Iris pigment epithelial cell (primary cell): ENCODE results near the gene PTGER3.
"Not testable (repeated sequence)": the region's sequence is repeated elsewhere in the genome, so short reads cannot be mapped to it uniquely, and the experiment has no call there.

Experiments used
- DNase-seq: peaks from one replicate; pipeline ENCODE4 v3.0.0-alpha.2; 2011; ENCODE audit warnings: low read depth

Gene PTGER3

DNA sequence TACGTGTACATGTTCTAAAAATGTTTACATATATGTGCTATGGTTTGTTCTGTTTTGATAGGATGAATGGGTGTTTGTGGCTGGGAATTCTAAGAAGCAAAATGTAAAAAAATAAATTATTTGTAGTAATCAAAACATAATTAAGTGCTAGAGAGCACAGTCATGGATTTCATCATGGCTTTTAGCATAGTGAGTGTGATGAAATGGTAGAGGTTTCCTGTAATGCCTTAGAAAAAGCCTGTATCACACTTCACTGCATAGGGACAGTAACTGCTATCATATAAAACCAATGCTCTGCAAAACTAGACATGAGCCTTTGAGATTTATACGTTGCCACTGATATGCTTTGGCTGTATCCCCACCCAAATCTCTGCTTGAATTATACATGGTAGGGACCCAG, 99.8 kb downstream of the PTGER3 start:
- DNase-seq = no peak

DNA sequence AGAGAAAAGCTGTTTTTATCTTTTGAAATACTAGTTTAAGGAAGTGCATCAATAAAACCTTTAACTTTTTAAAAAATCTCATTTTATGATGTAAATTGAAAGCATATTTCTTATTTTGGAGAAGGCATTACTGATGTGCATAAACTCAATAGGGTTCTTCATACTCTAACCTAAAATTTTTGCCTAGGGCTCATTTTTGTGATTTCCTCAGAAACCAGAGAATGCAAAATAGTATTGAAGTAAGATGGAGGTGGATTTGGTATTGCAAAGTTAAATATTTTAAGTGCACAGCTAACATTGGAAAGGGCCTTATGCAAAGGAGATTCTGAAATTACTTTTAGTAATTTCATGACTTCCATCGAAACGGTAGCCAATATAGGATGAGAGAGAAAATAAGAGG, 101.9 kb downstream of the PTGER3 start:
- no peak for DNase-seq

DNA sequence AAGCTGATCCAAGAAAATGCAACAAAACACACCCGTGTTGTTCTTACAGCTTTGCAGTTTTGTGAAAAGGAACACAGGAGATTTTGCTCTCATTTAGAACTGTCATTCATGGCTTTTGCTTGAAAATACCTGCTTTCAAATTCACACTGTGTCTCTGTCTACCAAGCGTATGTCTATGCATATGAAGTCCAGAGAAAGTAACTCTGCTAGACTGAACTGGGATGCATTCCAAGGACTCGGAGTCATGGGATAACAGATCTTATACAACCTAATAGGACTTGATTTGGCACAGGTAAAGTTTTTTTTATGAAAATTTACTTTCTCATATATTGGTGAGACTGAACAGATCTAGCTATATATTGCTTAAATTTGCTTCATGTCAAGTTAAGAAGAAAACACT, 102.4 kb downstream of the PTGER3 start:
- no peak for DNase-seq

DNA sequence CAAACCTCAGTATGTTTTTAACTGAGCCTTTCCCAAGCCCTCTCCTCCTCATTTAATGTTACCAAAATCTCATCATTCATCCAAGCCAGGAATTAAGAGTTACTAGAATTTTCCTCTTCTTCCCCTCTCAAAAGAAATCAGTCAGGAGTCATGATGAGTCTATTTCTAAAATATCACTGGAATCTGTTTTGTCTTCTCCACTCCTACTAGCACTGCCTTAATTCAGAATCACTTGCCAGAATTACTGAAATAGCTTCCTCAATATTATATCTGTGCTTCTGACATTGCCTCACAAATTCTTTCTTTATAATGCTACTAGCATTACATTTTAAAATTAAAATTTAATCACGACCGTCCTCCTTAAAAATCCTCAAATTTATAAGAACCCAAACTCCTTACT, 106.1 kb downstream of the PTGER3 start:
- DNase-seq = no peak

DNA sequence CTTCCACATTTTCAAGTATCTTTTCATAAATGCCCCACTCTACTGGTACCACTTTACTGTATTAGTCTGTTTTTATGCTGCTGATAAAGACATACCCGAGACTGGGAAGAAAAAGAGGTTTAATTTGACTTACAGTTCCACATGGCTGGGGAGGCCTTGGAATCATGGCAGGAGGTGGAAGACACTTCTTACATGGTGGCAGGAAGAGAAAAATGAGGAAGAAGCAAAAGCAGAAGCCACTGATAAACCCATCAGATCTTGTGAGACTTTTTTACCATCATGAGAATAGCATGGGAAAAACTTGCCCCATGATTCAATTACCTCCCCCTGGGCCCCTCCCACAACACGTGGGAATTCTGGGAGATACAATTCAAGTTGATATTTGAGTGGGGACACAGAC, 107.2 kb downstream of the PTGER3 start:
- DNase-seq = not testable (repeated sequence)

DNA sequence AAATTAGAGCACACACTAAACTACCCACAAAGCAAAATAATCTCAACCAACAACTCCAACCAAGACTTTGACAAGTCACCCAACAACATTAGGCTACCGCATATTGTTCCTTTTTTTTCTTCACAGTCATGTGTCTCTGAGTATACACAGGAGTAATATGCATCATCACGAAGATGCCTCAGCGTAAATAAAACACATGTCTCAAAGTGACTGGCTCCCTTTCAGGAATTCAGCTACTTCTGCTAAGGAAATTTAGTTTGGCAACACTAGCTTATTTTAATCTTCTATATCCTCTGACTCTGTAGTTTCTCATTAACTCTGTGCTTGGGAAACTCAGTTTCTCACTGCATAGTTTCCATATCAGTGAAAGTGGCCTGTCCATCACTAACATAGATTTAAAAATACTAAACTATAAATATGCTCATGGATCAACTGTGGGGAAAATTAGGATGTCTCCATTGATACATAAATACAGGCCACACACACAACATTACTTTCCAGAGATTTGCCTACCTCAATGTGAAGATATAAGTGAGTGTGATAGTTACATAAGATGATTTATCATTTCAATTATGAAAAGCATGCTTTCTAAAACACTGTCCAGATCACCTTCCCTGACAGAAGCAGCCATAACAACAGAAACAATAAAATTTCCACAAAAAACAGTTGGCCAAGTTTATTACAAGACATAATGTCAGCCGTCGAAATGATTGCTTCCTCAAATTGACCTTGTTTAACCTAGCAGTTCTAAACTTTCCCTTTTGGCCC, 113.2 kb downstream of the PTGER3 start:
- no peak for DNase-seq

DNA sequence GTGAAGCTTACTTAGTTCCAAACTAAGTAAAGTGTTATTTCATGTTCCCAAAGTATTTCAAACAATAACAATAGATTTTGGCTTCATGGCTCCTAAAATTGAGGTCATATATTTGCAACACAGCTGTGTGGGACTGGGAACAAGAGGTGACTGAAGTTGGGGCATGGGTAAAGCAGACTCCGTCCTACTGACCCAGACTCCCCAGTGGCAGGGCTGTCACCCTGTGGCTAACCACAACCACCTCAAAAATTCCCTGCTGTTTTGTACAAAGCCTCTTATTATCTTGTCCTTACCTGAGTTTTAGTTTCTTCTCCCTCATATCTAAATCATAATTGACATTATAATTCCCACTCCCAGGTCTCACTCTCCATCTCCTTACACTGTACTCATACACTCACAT, 117.6 kb downstream of the PTGER3 start:
- DNase-seq = no peak

DNA sequence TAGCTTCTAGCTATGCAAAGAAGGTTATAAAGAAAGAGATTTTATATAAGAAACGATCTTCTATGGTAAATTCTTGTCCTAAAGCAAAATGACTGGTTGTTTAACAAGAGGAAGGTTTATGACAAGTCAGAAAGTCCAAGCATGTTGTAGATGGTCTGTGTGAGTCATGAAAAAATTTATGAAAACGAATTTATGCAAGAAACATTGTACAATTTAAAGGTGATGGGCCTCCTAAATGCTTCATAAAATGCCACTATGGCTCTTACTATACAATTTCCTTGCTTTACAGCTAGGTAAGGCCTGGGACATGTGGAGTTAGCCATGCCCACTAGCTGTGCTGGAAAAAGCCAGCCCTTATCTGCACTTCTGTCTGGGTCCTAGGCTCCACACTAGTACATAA, 125.4 kb downstream of the PTGER3 start:
- DNase-seq = no peak
